Cardiac muscle cell (in vitro differentiated cells and primary cell): ENCODE results near the gene FBRSL1. TPM values are rescaled to one million over a fixed set of nuclear protein-coding genes. Genes with fewer than 3 reads are reported as not detected.

Experiments
- DNase-seq, 2 donors: peaks; one replicate each; pipeline versions ENCODE4 v3.0.0 to v3.0.0-alpha.2; 2010 to 2017; ENCODE audit warnings: low read depth in 1 of 2, low spot score in 1 of 2
- H3K27ac ChIP-seq: fragments of 200-600 bp; sonication (generic); 2 replicates; pipeline ENCODE4 v1.5.1; 2016
- H3K27me3 ChIP-seq: fragments of 200-600 bp; sonication (generic); 2 replicates; pipeline ENCODE4 v1.6.0; 2016; ENCODE audit warnings: control low read depth
- H3K36me3 ChIP-seq: fragments of 200-600 bp; sonication (generic); 2 replicates; pipeline ENCODE4 v1.5.1; 2016; ENCODE audit warnings: control low read depth
- H3K4me1 ChIP-seq: fragments of 200-600 bp; sonication (generic); 2 replicates; pipeline ENCODE4 v1.8.1; 2017; ENCODE audit warnings: low read depth, mild to moderate bottlenecking, mixed run types
- H3K4me3 ChIP-seq: fragments of 200-600 bp; sonication (generic); 2 replicates; pipeline ENCODE4 v1.5.1; 2016; ENCODE audit warnings: mild to moderate bottlenecking
- H3K9me3 ChIP-seq: fragments of 200-600 bp; sonication (generic); 2 replicates; pipeline ENCODE4 v1.5.1; 2017; ENCODE audit warnings: low read depth, mild to moderate bottlenecking, control low read depth
- CTCF ChIP-seq: IDR thresholded peaks from 2 replicates; pipeline ENCODE4 v1.5.1; 2012; ENCODE audit warnings: low read depth, mild to moderate bottlenecking, low read length
- polyA plus RNA-seq: library from polyadenylated mRNA; unstranded; fragments of >200 nt; fragmentation: Nextera tagmentation; extraction: Ambion mirVana; gene quantifications from 2 replicates; pipeline ENCODE4 v1.2.1, GENCODE V29; 2016
- total RNA-seq: library from RNA; depleted of rRNA; stranded (reverse); fragments of >200 nt; gene quantifications from 2 replicates; pipeline ENCODE4 v1.2.3, GENCODE V29; 2016

FBRSL1 gene
- total and polyA plus RNA-seq, 2 experiments from 2014 or later: 37.3 to 45.0 TPM

DNA sequence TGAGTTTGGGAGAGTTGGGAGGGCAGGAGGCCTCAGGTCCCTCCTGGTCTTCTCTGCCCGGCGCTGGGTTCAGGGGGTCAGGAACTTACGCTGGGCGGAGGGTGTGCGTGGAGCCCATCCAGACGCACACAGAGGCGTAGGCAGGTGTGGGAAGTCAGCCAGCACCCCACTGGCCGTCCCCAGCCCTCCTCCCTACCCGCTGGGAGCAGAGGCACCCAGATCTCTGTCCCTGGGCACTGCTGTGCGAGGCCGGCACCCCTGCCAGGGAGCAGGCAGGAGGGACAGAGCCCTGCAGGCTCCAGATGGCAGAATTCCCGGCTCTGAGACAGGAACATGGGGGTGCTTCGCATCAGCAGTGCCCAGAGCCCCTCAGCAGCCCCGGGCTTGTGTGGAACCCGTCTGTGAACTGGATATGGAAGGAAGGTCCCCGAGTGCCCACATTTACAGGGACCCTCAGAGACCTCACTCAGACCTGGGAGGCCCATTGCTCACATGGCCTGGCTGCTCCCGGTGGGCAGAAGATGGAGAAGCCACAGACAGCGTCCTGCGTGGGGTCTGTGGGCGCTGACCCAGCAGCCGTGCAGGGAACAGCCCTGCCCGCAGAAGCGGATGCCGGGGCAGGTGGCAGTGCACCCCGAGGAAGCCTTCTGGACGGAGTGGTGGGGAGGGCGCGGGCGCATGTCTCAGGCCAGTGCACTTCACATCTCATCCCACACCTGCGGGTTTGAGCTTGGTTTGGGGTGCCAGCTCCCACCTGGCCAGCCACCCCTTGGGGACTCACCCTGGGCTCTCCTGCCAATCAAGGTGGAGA is 61.1 kb downstream of the FBRSL1 start:
- Histone ChIP-seq H3K36me3 (no peaks in the 10 kb centered on the region), H3K4me3 (no peak overlapping the region), H3K27me3 (no peaks in the 10 kb centered on the region), H3K9me3 (no peaks in the 10 kb centered on the region), H3K4me1 (peaks cover 4% of the 10 kb centered on the region), H3K27ac (no peak overlapping the region)
- no peak for TF ChIP-seq CTCF
- DNase-seq: no peak

GRCh38 chr12:132551641-132552031 is 61.7 kb downstream of the FBRSL1 start:
- Histone ChIP-seq H3K4me3 (no peak overlapping the region), H3K4me1 (peaks cover 4% of the 10 kb centered on the region), H3K9me3 (no peaks in the 10 kb centered on the region), H3K36me3 (no peaks in the 10 kb centered on the region), H3K27ac (no peak overlapping the region), H3K27me3 (no peaks in the 10 kb centered on the region)
- no peak for DNase-seq
- TF ChIP-seq CTCF: no peak

GRCh38 chr12:132554845-132555630 is 65.1 kb downstream of the FBRSL1 start:
- TF ChIP-seq CTCF: peak; percentile 22
- no peak overlapping the region for H3K4me3 ChIP-seq
- no peaks in the 10 kb centered on the region for H3K27me3 ChIP-seq
- no peaks in the 10 kb centered on the region for H3K9me3 ChIP-seq
- H3K4me1 ChIP-seq: peaks cover 4% of the 10 kb centered on the region
- H3K36me3 ChIP-seq: no peaks in the 10 kb centered on the region
- no peak overlapping the region for H3K27ac ChIP-seq
- peak in 1 of 2 donors; percentile 13 for DNase-seq

DNA sequence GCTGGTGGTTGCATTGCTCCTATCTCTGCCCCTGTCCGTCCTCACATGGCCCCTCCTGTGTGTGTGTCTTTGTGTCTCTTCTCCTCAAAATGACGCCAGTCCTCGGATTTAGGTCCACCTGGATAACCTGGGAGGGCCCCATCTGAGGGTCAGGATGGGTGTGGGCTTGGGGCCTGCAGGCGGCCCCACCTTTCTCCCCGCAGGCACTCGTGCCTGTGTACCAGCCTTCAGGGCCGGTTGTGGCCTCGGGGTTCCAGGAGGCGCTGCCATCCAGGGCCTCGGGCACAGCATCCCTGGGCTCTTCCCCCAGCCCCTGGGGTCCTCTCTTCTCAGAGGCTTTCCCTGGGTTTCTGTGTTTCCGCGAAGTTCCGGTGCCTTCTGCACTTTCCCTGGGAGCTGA is 65.7 kb downstream of the FBRSL1 start:
- no peak for TF ChIP-seq CTCF
- no peaks in the 10 kb centered on the region for H3K27me3 ChIP-seq
- no peaks in the 10 kb centered on the region for H3K9me3 ChIP-seq
- H3K4me1 ChIP-seq: peaks cover 2% of the 10 kb centered on the region
- DNase-seq: no peak
- no peak overlapping the region for H3K27ac ChIP-seq
- H3K36me3 ChIP-seq: no peaks in the 10 kb centered on the region
- no peak overlapping the region for H3K4me3 ChIP-seq

GRCh38 chr12:132556216-132556615 is 66.3 kb downstream of the FBRSL1 start:
- no peak for DNase-seq
- no peaks in the 10 kb centered on the region for H3K27me3 ChIP-seq
- H3K9me3 ChIP-seq: no peaks in the 10 kb centered on the region
- H3K27ac ChIP-seq: no peak overlapping the region
- no peak for TF ChIP-seq CTCF
- no peaks in the 10 kb centered on the region for H3K36me3 ChIP-seq
- no peaks in the 10 kb centered on the region for H3K4me1 ChIP-seq
- no peak overlapping the region for H3K4me3 ChIP-seq
